CD8-positive, alpha-beta memory T cell (primary cell): ENCODE measurements around the gene RASGRP2. TPM values are rescaled to one million over a fixed set of nuclear protein-coding genes. Genes with fewer than 3 reads are reported as not detected.

ENCODE experiments used
- CTCF ChIA-PET: fragments of 350-600 bp; sonication (Branson Sonifier 250); formaldehyde crosslinking; loops from one replicate; lab custom pipeline; 2021; ENCODE audit warnings: antibody characterized with exemption; lab: Charles Lee
- POLR2A ChIA-PET: fragments of 350-600 bp; sonication (Branson Sonifier 250); formaldehyde crosslinking; loops from one replicate; lab custom pipeline; 2021; ENCODE audit warnings: antibody characterized with exemption; lab: Charles Lee
- DNase-seq, 5 donors: peaks; one replicate each; pipeline versions ENCODE4 v3.0.0 to v3.0.0-alpha.2; 2020 to 2022; ENCODE audit warnings: mixed read lengths in 1 of 5
- H3K27ac ChIP-seq: one replicate; pipeline ENCODE4 v1.7.0; 2013; ENCODE audit warnings: low read depth, mild to moderate bottlenecking, low read length, moderate library complexity
- H3K27me3 ChIP-seq: 2 replicates; pipeline ENCODE4 v1.7.0; 2013; ENCODE audit warnings: low read length, mild to moderate bottlenecking; ENCODE audit not compliant: insufficient read depth, poor library complexity, severe bottlenecking
- H3K36me3 ChIP-seq: 2 replicates; pipeline ENCODE4 v1.7.0; 2013; ENCODE audit warnings: mild to moderate bottlenecking, low read length, moderate library complexity; ENCODE audit not compliant: insufficient read depth
- H3K4me1 ChIP-seq: 2 replicates; pipeline ENCODE4 v1.7.0; 2013; ENCODE audit warnings: mild to moderate bottlenecking, low read length, moderate library complexity; ENCODE audit not compliant: insufficient read depth
- H3K4me3 ChIP-seq: 2 replicates; pipeline ENCODE4 v1.7.0; 2013; ENCODE audit warnings: mild to moderate bottlenecking, low read length
- H3K9me3 ChIP-seq: 2 replicates; pipeline ENCODE4 v1.7.0; 2013; ENCODE audit warnings: mild to moderate bottlenecking, low read length
- H3K27ac Mint-ChIP-seq, 8 donors: one replicate each; pipeline ENCODE4 v1.8.0; 2020 to 2021; ENCODE audit warnings: mixed read lengths in 8 of 8, mild to moderate bottlenecking in 6 of 8, inconsistent platforms in 3 of 8, moderate library complexity in 3 of 8
- H3K27me3 Mint-ChIP-seq, 2 donors: one replicate each; pipeline ENCODE4 v1.8.0; 2020 to 2021; ENCODE audit warnings: mixed read lengths in 2 of 2, mild to moderate bottlenecking in 1 of 2, moderate library complexity in 1 of 2
- H3K36me3 Mint-ChIP-seq, 3 donors: one replicate each; pipeline ENCODE4 v1.8.0; 2020 to 2021; ENCODE audit warnings: mixed read lengths in 3 of 3, inconsistent platforms in 1 of 3, mild to moderate bottlenecking in 1 of 3
- H3K4me1 Mint-ChIP-seq, 3 donors: one replicate each; pipeline ENCODE4 v1.8.0; 2020 to 2021; ENCODE audit warnings: mixed read lengths in 3 of 3, inconsistent platforms in 1 of 3, mild to moderate bottlenecking in 1 of 3
- H3K4me3 Mint-ChIP-seq, 7 donors: one replicate each; pipeline ENCODE4 v1.8.0; 2020 to 2021; ENCODE audit warnings: mixed read lengths in 7 of 7, mild to moderate bottlenecking in 6 of 7, moderate library complexity in 4 of 7, inconsistent platforms in 2 of 7
- H3K9me3 Mint-ChIP-seq, 5 donors: one replicate each; pipeline ENCODE4 v1.8.0; 2020 to 2022; ENCODE audit warnings: mixed read lengths in 5 of 5, mild to moderate bottlenecking in 3 of 5, moderate library complexity in 2 of 5, inconsistent platforms in 1 of 5
- polyA plus RNA-seq: library from polyadenylated mRNA; unstranded; fragments of 300-500 nt; fragmentation: Illumina TruSeq; gene quantifications from one replicate; pipeline ENCODE4 v1.2.3, GENCODE V29; 2021
- total RNA-seq, 2 experiments: library from RNA; stranded (reverse); gene quantifications; one replicate each; pipeline ENCODE4 v1.2.3, GENCODE V29; 2021

Gene RASGRP2
- total and polyA plus RNA-seq, 3 experiments from 2014 or later, result 30.2 to 145 (median 33.5) TPM

DNA sequence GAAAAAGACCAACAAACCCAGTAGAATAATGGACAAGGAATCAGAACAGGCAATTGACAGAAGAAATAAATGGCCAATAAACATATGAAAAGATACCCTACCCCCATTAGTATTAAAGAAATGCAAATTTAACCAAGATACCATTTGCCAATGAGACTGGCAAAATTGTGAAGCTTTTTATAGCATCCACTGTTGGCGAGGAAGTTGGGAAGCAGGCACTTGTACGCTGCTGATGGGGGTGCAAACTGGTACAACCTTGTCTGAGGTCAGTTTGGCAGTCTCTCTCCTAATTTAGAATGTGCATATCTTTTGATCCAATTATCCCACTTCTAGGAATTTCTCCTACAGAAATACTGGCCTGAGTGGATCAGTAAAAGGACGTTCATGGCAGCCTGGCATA is 12.3 kb downstream of the RASGRP2 start:
- peaks cover 0 to 1% of the 10 kb centered on the region in 2 donors for H3K27me3 Mint-ChIP-seq

DNA sequence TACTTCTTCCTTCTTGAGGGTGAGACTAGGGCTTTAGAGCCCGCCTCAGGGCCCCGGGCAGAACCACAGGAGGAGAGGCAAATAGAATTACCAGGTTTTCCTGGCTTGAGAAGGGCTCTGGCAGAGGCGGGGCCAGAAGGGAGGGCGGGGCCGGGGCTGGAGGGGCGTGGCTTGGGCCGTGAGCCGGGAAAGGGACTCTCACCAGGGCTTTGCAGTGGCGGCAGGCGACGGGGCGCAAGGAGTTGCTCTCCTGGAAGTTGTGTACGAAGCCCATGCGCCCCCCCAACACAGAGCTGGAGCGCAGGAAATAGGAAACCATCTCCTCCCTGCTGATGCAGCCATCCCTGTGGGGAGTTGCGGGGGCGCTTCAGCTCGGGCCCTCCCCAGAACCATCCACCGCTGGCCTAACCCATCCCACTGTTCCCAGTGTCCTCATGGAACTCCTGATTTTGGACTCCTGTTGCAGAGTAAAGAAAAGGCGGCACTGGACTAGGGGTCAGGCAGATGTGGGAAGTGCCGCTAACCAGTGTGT is 14.0 kb downstream of the RASGRP2 start:
- Mint-ChIP-seq H3K9me3 (peaks cover 0 to 2% (median 0%) of the 10 kb centered on the region in 5 donors), H3K36me3 (peaks cover 4 to 72% (median 24%) of the 10 kb centered on the region in 3 donors), H3K27me3 (no peaks in the 10 kb centered on the region), H3K27ac (peak overlapping the region in 3 of 8 donors; percentile 12 to 78 (median 70)), H3K4me3 (no peak overlapping the region), H3K4me1 (peaks cover 14 to 23% (median 20%) of the 10 kb centered on the region in 3 donors)
- Histone ChIP-seq H3K27ac (no peak overlapping the region), H3K4me1 (no peaks in the 10 kb centered on the region), H3K27me3 (no peaks in the 10 kb centered on the region), H3K36me3 (peaks cover 29% of the 10 kb centered on the region), H3K9me3 (no peaks in the 10 kb centered on the region), H3K4me3 (no peak overlapping the region)
- DNase-seq, result no peak
- POLR2A ChIA-PET, result no interaction called here
- CTCF ChIA-PET, result interaction anchor here (0.9 kb wide), 2 partner anchors 12 to 13 kb away, joined by 3 read pairs; no protein-coding TSS in a partner anchor

More for the DNA sequence above, 12.3 kb downstream of the RASGRP2 start:
- no peak for DNase-seq
- Histone ChIP-seq H3K27me3 (no peaks in the 10 kb centered on the region), H3K4me1 (no peaks in the 10 kb centered on the region), H3K36me3 (peaks cover 45% of the 10 kb centered on the region), H3K4me3 (no peak overlapping the region), H3K9me3 (no peaks in the 10 kb centered on the region), H3K27ac (no peak overlapping the region)
- ChIA-PET CTCF (no interaction called here), POLR2A (no interaction called here)
- peaks cover 4 to 85% (median 26%) of the 10 kb centered on the region in 3 donors for H3K36me3 Mint-ChIP-seq
- H3K9me3 Mint-ChIP-seq, result peaks cover 0 to 2% (median 0%) of the 10 kb centered on the region in 5 donors
- peaks cover 15 to 24% (median 20%) of the 10 kb centered on the region in 3 donors for H3K4me1 Mint-ChIP-seq
- peak overlapping the region in 1 of 8 donors; percentile 18 for H3K27ac Mint-ChIP-seq
- no peak overlapping the region for H3K4me3 Mint-ChIP-seq

DNA sequence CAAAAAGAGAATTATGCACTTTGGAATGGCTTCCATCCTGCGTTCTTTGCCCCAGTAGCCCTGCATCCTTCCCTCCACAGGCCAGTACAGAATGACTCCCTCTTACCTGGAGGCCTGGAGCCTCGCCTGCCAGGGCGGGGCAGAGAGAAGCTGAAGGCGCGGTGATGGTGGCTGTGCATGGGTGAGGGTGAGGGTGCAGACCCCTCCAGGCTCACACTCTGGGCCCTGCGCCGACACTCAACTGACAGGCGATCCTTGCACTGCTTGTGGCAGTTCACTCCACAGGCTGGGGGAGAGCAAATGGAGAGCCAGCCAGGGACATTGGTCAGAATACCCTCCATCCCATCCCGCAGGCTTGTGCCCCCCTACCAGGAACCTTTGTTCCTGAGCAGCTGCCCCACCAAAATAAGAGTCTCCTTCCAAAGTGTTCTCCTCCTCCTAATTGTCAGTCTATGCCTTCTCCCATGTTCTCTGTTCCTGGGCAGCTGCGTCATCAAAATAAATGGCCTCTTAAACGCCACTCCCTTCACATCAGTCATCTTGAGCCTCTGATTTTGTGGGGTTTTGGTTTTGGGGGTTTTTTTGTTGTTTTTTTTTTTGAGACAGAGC is 15.1 kb downstream of the RASGRP2 start:
- DNase-seq, result no peak
- ChIA-PET CTCF (interaction anchor here (0.9 kb wide), 1 partner anchor 14 kb away, joined by 3 read pairs; no protein-coding TSS in a partner anchor), POLR2A (interaction anchor here (0.6 kb wide), 2 partner anchors 10 to 21 kb away, joined by 4 to 5 read pairs; no protein-coding TSS in a partner anchor)
- Mint-ChIP-seq H3K27ac (no peak overlapping the region), H3K36me3 (peaks cover 4 to 63% (median 20%) of the 10 kb centered on the region in 3 donors), H3K27me3 (no peaks in the 10 kb centered on the region), H3K4me3 (no peak overlapping the region), H3K4me1 (peaks cover 13 to 27% (median 26%) of the 10 kb centered on the region in 3 donors), H3K9me3 (peaks cover 0 to 2% (median 0%) of the 10 kb centered on the region in 5 donors)
- H3K4me1 ChIP-seq, result peaks cover 2% of the 10 kb centered on the region
- H3K36me3 ChIP-seq, result peaks cover 22% of the 10 kb centered on the region
- H3K4me3 ChIP-seq, result no peak overlapping the region
- H3K27me3 ChIP-seq, result no peaks in the 10 kb centered on the region
- no peak overlapping the region for H3K27ac ChIP-seq
- H3K9me3 ChIP-seq, result no peaks in the 10 kb centered on the region

- peaks cover 21% of the 10 kb centered on the region for H3K36me3 ChIP-seq
- Mint-ChIP-seq H3K4me3 (no peak overlapping the region), H3K36me3 (peaks cover 4 to 49% (median 16%) of the 10 kb centered on the region in 3 donors), H3K27ac (peak overlapping the region in 3 of 8 donors; percentile 63 to 70 (median 66)), H3K4me1 (peaks cover 11 to 24% (median 20%) of the 10 kb centered on the region in 3 donors), H3K27me3 (peaks cover 3 to 6% of the 10 kb centered on the region in 2 donors), H3K9me3 (peaks cover 0 to 2% (median 0%) of the 10 kb centered on the region in 5 donors)
- POLR2A ChIA-PET, result interaction anchor here (0.8 to 1.0 kb wide), 2 partner anchors 13 to 341 kb away, joined by 3 to 6 read pairs; no protein-coding TSS in a partner anchor
- H3K4me3 ChIP-seq, result no peak overlapping the region
- H3K4me1 ChIP-seq, result peaks cover 6% of the 10 kb centered on the region
- H3K27me3 ChIP-seq, result peaks cover 5% of the 10 kb centered on the region
- H3K9me3 ChIP-seq, result no peaks in the 10 kb centered on the region
- CTCF ChIA-PET, result no interaction called here
- DNase-seq, result no peak
- H3K27ac ChIP-seq, result no peak overlapping the region
Measured at GRCh38 chr11:64726867-64727530, 16.9 kb downstream of the RASGRP2 start.

- Histone ChIP-seq H3K27me3 (peaks cover 6% of the 10 kb centered on the region), H3K4me1 (peaks cover 6% of the 10 kb centered on the region), H3K27ac (no peak overlapping the region), H3K4me3 (no peak overlapping the region), H3K9me3 (no peaks in the 10 kb centered on the region), H3K36me3 (peaks cover 14% of the 10 kb centered on the region)
- no peak overlapping the region for H3K4me3 Mint-ChIP-seq
- peaks cover 7 to 12% of the 10 kb centered on the region in 2 donors for H3K27me3 Mint-ChIP-seq
- CTCF ChIA-PET, result interaction anchor here (0.6 to 1.2 kb wide), 2 partner anchors 26 to 38 kb away, joined by 3 read pairs; no protein-coding TSS in a partner anchor
- peaks cover 0 to 2% (median 0%) of the 10 kb centered on the region in 5 donors for H3K9me3 Mint-ChIP-seq
- DNase-seq, result no peak
- peaks cover 11 to 20% (median 16%) of the 10 kb centered on the region in 3 donors for H3K4me1 Mint-ChIP-seq
- H3K36me3 Mint-ChIP-seq, result peaks cover 4 to 41% (median 9%) of the 10 kb centered on the region in 3 donors
- H3K27ac Mint-ChIP-seq, result peak overlapping the region in 1 of 8 donors; percentile 66
- POLR2A ChIA-PET, result interaction anchor here (1.0 kb wide), 1 partner anchor 13 kb away, joined by 3 read pairs; no protein-coding TSS in a partner anchor
Measured at GRCh38 chr11:64726211-64726641, 17.7 kb downstream of the RASGRP2 start.

DNA sequence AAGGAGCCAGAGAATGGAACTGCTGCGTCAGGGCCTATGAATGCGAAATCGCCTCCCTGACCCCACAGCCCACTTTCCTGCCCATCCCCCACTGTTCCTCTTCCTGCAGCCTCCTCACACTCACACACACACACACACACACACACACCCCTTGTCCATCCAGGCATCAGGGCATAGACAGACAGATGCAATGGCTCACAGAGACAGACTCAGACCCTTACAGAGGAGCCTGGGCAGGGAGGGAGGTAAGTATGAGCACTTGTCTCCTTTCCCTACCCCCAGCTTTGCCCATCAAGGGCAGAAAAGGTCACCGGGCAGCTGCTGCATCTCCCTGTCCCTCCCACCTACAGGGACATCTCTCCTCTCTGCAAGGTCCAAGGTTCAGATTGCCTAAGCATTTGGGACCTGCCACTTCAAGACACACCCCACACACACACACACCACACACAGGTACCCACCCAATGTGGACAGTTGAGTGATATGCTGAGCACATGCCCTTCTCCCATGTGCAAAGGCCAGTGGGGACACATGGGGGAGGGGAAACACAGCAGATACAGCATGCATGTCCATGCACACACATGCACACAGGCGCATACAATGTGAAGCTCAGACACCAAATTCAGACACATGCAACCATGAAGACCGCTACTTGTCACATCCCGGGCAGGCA is 18.9 kb downstream of the RASGRP2 start:
- Mint-ChIP-seq H3K4me1 (peaks cover 10 to 20% (median 16%) of the 10 kb centered on the region in 3 donors), H3K27ac (peak overlapping the region in 5 of 8 donors; percentile 27 to 70 (median 52)), H3K36me3 (peaks cover 0 to 31% (median 8%) of the 10 kb centered on the region in 3 donors), H3K9me3 (peaks cover 0 to 2% (median 0%) of the 10 kb centered on the region in 5 donors), H3K27me3 (peaks cover 10 to 22% of the 10 kb centered on the region in 2 donors), H3K4me3 (peak overlapping the region in 3 of 7 donors; percentile 17 to 52 (median 50))
- ChIA-PET CTCF (interaction anchor here (1.2 kb wide), 1 partner anchor 37 kb away, joined by 3 read pairs; no protein-coding TSS in a partner anchor), POLR2A (no interaction called here)
- no peaks in the 10 kb centered on the region for H3K9me3 ChIP-seq
- H3K4me3 ChIP-seq, result no peak overlapping the region
- peaks cover 5% of the 10 kb centered on the region for H3K36me3 ChIP-seq
- no peak overlapping the region for H3K27ac ChIP-seq
- no peak for DNase-seq
- H3K27me3 ChIP-seq, result peaks cover 6% of the 10 kb centered on the region
- peaks cover 6% of the 10 kb centered on the region for H3K4me1 ChIP-seq
